Retinal pigment epithelial cell (primary cell): ENCODE results near the gene SMOC2.

Experiments used
- DNase-seq: peaks from one replicate; pipeline ENCODE4 v3.0.0-alpha.2; 2010; ENCODE audit warnings: low read depth
- H3K4me3 ChIP-seq: 2 replicates; pipeline ENCODE4 v1.5.1; 2011; ENCODE audit warnings: mild to moderate bottlenecking, low read length, control low read depth, moderate library complexity
- CTCF ChIP-seq: conservative IDR thresholded peaks from 2 replicates; pipeline ENCODE4 v1.5.1; 2011; ENCODE audit warnings: low read depth, low read length, control low read depth, inconsistent platforms

SMOC2 gene

GRCh38 chr6:168714547-168715260 is 273.7 kb downstream of the SMOC2 start:
- TF ChIP-seq CTCF: no peak
- no peak for DNase-seq
- no peak overlapping the region for H3K4me3 ChIP-seq

- no peak for DNase-seq
- no peak overlapping the region for H3K4me3 ChIP-seq
- TF ChIP-seq CTCF: no peak
These were observed 274.9 kb downstream of the SMOC2 start for GRCh38 chr6:168715643-168716481.

- no peak for DNase-seq
- TF ChIP-seq CTCF: no peak
- no peak overlapping the region for H3K4me3 ChIP-seq
These were observed 275.6 kb downstream of the SMOC2 start for GRCh38 chr6:168716581-168716980.

- TF ChIP-seq CTCF: no peak
- H3K4me3 ChIP-seq: no peak overlapping the region
These were observed 276.5 kb downstream of the SMOC2 start for GRCh38 chr6:168717491-168717890.

More at GRCh38 chr6:168717491-168717890, 276.5 kb downstream of the SMOC2 start:
- DNase-seq: no peak
